ENCODE data around the gene RPS6KA2. TPM values are rescaled to one million over a fixed set of nuclear protein-coding genes. Genes with fewer than 3 reads are reported as not detected.

RPS6KA2 gene
- total RNA-seq, 2 donors from 2014 or later = 7.8 to 13.6 TPM

DNA sequence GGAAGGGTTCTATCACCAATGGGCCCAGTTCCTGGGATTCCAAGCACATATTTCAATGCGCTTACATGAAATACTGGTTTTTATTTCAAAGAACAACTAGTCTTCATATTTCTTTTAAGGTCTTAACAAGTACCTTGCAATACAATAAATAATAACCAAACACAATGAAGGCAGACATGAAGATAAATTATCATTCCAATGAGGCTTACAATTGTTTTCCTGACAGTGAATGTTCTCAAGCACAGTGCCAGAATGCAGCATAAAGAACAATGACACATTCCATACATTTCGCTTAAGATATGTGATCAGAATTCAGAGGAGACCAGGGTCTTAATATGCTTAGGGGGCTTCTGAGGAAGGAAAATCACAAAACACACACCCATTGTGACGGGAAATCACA is 66.8 kb downstream of the RPS6KA2 start:
- TF ChIP-seq, protein P1, sequence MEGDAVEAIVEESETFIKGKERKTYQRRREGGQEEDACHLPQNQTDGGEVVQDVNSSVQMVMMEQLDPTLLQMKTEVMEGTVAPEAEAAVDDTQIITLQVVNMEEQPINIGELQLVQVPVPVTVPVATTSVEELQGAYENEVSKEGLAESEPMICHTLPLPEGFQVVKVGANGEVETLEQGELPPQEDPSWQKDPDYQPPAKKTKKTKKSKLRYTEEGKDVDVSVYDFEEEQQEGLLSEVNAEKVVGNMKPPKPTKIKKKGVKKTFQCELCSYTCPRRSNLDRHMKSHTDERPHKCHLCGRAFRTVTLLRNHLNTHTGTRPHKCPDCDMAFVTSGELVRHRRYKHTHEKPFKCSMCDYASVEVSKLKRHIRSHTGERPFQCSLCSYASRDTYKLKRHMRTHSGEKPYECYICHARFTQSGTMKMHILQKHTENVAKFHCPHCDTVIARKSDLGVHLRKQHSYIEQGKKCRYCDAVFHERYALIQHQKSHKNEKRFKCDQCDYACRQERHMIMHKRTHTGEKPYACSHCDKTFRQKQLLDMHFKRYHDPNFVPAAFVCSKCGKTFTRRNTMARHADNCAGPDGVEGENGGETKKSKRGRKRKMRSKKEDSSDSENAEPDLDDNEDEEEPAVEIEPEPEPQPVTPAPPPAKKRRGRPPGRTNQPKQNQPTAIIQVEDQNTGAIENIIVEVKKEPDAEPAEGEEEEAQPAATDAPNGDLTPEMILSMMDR (IDR thresholded peaks at IDR 0.05) = no peak
- H3K9me3 ChIP-seq = no peaks in the 10 kb centered on the region
- no peaks in the 10 kb centered on the region for H3K36me3 ChIP-seq
- intact Hi-C loops (cut with DNase I) = no loop called here
- H3K4me3 ChIP-seq = no peak overlapping the region
- H3K9ac ChIP-seq (ENCODE audit: low read depth in 2 of 2, low read length in 2 of 2) = no peak overlapping the region
- DNase-seq = no peak
- H3K27me3 ChIP-seq = no peaks in the 10 kb centered on the region
- no peaks in the 10 kb centered on the region for H3K4me1 ChIP-seq
- no peak overlapping the region for H3K27ac ChIP-seq

DNA sequence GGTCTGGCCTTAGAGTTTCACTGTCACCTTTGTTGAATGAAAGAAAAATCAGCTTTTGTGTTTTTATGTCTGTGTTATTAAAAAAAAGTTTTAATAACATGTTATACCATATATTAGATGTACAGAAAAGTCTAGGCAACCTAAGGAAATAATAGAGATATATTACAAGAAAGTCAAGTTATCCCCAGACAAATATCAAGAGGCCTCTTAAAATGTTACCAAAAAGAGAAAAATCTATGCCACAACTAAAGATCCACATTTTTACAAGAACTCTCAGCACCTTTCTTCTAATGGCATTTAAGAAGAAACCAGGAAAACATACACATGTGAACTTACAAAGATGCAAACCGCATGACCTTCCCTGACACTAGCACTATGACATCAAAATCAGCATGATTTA is 67.4 kb downstream of the RPS6KA2 start:
- no peak for DNase-seq
- no peak overlapping the region for H3K27ac ChIP-seq
- H3K9me3 ChIP-seq = no peaks in the 10 kb centered on the region
- no peaks in the 10 kb centered on the region for H3K4me1 ChIP-seq
- no peaks in the 10 kb centered on the region for H3K27me3 ChIP-seq
- no peak overlapping the region for H3K9ac ChIP-seq (ENCODE audit: low read depth in 2 of 2, low read length in 2 of 2)
- intact Hi-C loops (cut with DNase I) = no loop called here
- TF ChIP-seq, protein P1 (IDR thresholded peaks at IDR 0.05) = no peak
- no peak overlapping the region for H3K4me3 ChIP-seq
- H3K36me3 ChIP-seq = no peaks in the 10 kb centered on the region

DNA sequence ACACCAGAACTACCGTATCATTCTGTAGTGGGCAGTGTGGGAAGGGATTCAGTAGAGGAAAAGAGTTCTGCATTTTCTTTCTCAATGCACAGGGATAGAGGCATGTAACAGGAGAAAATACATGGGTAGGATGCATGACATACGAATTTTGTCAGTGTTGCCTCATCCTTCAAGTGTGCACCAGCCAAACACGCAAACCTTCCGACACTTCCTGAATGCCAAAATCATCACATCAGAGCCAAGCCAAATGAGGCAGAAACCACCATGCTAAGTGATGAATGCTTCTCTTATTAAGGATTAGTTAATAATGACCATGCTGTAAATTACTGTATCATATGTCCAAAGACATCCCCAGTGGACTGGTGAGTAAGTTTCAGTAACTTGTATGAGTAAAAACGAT is 67.8 kb downstream of the RPS6KA2 start:
- H3K27ac ChIP-seq = no peak overlapping the region
- H3K9ac ChIP-seq (ENCODE audit: low read depth in 2 of 2, low read length in 2 of 2) = no peak overlapping the region
- no peak overlapping the region for H3K4me3 ChIP-seq
- no peaks in the 10 kb centered on the region for H3K36me3 ChIP-seq
- TF ChIP-seq, protein P1 (IDR thresholded peaks at IDR 0.05) = no peak
- intact Hi-C loops (cut with DNase I) = no loop called here
- DNase-seq = no peak
- H3K4me1 ChIP-seq = no peaks in the 10 kb centered on the region
- no peaks in the 10 kb centered on the region for H3K9me3 ChIP-seq
- H3K27me3 ChIP-seq = no peaks in the 10 kb centered on the region

DNA sequence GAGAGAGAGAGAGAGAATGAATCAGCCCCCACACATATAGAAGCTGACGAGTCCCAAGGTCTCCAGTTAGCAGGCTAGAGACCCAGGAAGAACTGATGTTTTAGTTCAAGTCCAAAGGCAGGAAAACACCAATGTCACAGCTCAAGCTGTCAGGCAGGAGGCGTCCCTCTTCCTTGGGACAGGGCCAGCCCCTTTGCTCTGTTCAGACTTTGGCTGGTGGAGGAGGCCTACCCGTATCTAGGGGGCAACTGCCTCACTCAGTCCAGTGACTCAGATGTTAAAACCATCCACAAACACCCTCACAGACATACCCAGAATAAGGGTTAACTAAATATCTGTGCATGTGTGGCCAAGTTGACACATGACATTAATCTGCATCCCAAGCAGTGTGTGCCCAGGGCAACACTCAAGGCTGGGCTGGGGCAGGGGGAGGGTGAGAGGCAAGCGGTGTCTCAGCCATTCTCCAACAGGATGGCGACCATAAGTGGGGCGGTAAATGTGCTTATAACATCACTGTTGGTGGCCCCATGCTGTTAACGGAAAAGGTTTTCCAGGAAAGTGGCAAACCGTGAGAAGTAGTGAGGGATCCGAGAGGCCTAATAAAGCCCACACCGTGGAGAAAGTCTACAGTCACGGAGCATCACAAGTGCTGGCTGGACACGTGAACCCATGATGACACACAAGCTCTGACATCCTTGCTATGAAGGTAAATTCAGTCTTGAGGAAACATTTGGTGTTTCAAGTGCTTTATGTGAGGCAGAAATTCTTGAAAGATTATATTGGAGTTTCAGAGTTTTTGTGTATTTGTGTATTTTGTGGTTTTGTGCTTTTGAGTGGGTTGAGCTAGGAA is 68.7 kb downstream of the RPS6KA2 start:
- no peaks in the 10 kb centered on the region for H3K27me3 ChIP-seq
- no peak overlapping the region for H3K4me3 ChIP-seq
- no peaks in the 10 kb centered on the region for H3K36me3 ChIP-seq
- TF ChIP-seq, protein P1 (IDR thresholded peaks at IDR 0.05) = no peak
- intact Hi-C loops (cut with DNase I) = no loop called here
- no peaks in the 10 kb centered on the region for H3K4me1 ChIP-seq
- H3K27ac ChIP-seq = no peak overlapping the region
- DNase-seq = no peak
- H3K9me3 ChIP-seq = no peaks in the 10 kb centered on the region
- no peak overlapping the region for H3K9ac ChIP-seq (ENCODE audit: low read depth in 2 of 2, low read length in 2 of 2)

DNA sequence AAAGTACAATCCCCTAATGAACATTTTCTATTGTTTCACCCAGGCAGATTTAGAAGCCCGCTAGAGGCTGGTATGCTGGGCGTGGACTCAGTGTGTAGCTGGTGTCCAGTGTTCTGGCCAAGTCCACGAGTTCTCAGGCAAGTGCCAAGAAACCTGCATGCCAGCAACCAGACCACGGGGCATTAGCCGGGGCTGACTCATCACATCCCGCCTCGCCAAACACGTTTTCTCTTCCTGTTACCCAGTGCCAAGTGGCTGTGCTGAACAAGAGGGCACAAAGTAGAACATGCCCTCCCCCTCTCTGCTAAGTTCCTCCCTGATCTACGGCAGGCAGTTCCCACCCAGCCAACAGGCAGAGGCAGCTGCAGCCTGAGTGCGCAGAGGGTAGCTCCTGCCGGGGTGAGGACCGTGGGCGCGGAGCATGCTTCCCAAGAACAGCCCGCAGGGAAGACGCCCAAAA is 70.2 kb downstream of the RPS6KA2 start:
- Histone ChIP-seq H3K4me3 (no peak overlapping the region), H3K9me3 (no peaks in the 10 kb centered on the region), H3K27me3 (no peaks in the 10 kb centered on the region), H3K4me1 (no peaks in the 10 kb centered on the region), H3K36me3 (no peaks in the 10 kb centered on the region), H3K9ac (ENCODE audit: low read depth in 2 of 2, low read length in 2 of 2) (no peak overlapping the region), H3K27ac (peak overlapping the region; percentile 11)
- DNase-seq = peak; percentile 45
- TF ChIP-seq, protein P1 (IDR thresholded peaks at IDR 0.05) = no peak
- intact Hi-C loops (cut with DNase I) = no loop called here

Data from colonic mucosa (tissue), 4 donors.